Measurements from ENCODE around the gene USP22. TPM values are rescaled to one million over a fixed set of nuclear protein-coding genes. Genes with fewer than 3 reads are reported as not detected.
A peak's percentile ranks its signal among the peaks of the same experiment; 100 is the strongest.

Gene USP22
- polyA plus RNA-seq, 1 donor (not counting 4 experiments of a cell fraction or from before 2014, with no cell fraction given) = 111 TPM

DNA sequence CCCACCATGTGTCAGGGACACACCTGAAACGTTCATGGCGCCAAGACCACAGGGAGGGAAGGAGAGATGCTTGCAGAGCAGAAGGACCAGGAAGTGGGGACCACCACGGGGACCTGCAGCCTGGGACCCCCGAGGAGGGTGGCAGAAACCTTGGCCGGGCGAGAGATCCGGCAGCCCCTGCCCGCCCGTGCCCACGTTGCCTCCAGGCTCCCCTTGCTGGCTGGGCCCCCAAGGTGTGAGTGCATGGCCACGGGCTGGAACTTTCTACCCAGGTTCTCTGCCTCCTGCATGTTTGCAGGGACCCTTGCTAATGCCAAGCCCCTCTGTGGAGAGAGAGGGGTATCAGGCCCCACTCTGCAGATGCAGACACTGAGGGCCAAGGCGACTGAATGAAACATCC lies 50.4 kb downstream of the USP22 start:
- no peak for TF ChIP-seq EZH2 (IDR thresholded peaks at IDR 0.05; ENCODE audit: low read length)
- TF ChIP-seq, protein P1, sequence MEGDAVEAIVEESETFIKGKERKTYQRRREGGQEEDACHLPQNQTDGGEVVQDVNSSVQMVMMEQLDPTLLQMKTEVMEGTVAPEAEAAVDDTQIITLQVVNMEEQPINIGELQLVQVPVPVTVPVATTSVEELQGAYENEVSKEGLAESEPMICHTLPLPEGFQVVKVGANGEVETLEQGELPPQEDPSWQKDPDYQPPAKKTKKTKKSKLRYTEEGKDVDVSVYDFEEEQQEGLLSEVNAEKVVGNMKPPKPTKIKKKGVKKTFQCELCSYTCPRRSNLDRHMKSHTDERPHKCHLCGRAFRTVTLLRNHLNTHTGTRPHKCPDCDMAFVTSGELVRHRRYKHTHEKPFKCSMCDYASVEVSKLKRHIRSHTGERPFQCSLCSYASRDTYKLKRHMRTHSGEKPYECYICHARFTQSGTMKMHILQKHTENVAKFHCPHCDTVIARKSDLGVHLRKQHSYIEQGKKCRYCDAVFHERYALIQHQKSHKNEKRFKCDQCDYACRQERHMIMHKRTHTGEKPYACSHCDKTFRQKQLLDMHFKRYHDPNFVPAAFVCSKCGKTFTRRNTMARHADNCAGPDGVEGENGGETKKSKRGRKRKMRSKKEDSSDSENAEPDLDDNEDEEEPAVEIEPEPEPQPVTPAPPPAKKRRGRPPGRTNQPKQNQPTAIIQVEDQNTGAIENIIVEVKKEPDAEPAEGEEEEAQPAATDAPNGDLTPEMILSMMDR (optimal IDR thresholded peaks at IDR 0.05 in 1 of 3, IDR thresholded peaks at IDR 0.05 in 1 of 3, conservative IDR thresholded peaks at IDR 0.05 in 1 of 3; ENCODE audit: extremely low read depth in 1 of 3, insufficient read depth in 2 of 3, low read length in 3 of 3) = no peak
- Histone ChIP-seq H3K4me3 (ENCODE audit: control insufficient read depth in 2 of 3, extremely low read depth in 1 of 3, insufficient read depth in 2 of 3, low read depth in 1 of 3, low read length in 3 of 3) (no peak overlapping the region), H3K9me1 (ENCODE audit: control insufficient read depth, extremely low read depth, insufficient read depth, low read length) (no peaks in the 10 kb centered on the region), H3K4me2 (ENCODE audit: control insufficient read depth, extremely low read depth, insufficient read depth, low read depth, low read length) (peak overlapping the region; percentile 56), H3K36me3 (ENCODE audit: control insufficient read depth in 2 of 2, extremely low read depth in 1 of 2, insufficient read depth in 2 of 2, low read length in 2 of 2) (no peaks in the 10 kb centered on the region), H2AFZ (ENCODE audit: control insufficient read depth, low read length) (no peak overlapping the region), H3K9me3 (ENCODE audit: control insufficient read depth, low read depth, low read length) (no peaks in the 10 kb centered on the region), H4K20me1 (ENCODE audit: control insufficient read depth, extremely low read depth, insufficient read depth, low read length) (no peaks in the 10 kb centered on the region), H3K79me2 (ENCODE audit: control insufficient read depth, insufficient read depth, low read length) (no peaks in the 10 kb centered on the region), H3K27ac (ENCODE audit: control insufficient read depth, insufficient read depth, low read length) (no peak overlapping the region), H3K9ac (ENCODE audit: control insufficient read depth, extremely low read depth, insufficient read depth, low read length) (no peak overlapping the region), H3K27me3 (ENCODE audit: control insufficient read depth, extremely low read depth, insufficient read depth, low read length) (no peaks in the 10 kb centered on the region), H3K4me1 (ENCODE audit: control insufficient read depth, extremely low read depth, insufficient read depth, low read length) (peaks cover 3% of the 10 kb centered on the region)
- DNase-seq (ENCODE audit: low read depth, low spot score) = no peak
- dilution Hi-C loops (cut with MboI; ENCODE audit: extremely low pct_ligation_motif_present, low sequenced_read_pairs) = no loop called here
- no peak for FAIRE-seq

DNA sequence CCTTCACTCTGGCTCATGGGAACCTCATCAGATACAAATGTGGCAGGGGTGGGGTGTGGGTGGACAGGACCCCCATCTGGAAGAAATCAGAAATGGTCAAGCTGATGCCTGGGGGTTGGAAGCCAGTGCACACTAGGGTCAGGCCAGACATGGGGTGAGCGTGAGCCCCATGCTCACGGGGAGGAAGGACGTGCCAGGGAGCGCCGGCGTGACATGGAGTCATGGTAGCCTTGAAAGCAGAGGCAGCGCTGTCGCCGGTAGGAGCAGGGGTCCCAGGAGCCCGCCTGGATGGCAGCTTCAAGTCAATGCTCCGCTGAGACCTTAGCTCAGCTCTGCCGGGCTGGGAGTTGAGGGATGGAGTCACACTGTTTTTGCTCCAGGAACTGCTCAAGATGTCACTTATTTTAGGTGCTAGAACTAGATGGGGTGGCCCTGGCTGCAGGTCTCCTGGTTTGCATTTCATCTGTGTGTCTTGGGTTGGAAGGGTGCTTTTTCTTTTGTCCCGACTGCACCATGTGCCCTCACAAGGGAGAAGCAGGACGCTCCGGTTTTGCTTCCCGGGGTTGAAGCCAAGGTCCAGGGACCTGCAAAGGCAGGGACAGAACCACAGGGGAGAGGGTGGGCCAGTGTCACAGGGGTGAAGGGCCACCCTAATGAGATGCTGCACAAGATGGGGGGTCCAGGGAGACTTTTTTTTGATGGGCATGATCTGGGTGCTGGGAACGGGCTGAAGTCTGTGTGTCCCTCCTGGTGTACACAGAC lies 51.4 kb downstream of the USP22 start:
- TF ChIP-seq, protein P1 (optimal IDR thresholded peaks at IDR 0.05 in 1 of 3, IDR thresholded peaks at IDR 0.05 in 1 of 3, conservative IDR thresholded peaks at IDR 0.05 in 1 of 3; ENCODE audit: extremely low read depth in 1 of 3, insufficient read depth in 2 of 3, low read length in 3 of 3) = no peak
- no peak for TF ChIP-seq EZH2 (IDR thresholded peaks at IDR 0.05; ENCODE audit: low read length)
- Histone ChIP-seq H3K36me3 (ENCODE audit: control insufficient read depth in 2 of 2, extremely low read depth in 1 of 2, insufficient read depth in 2 of 2, low read length in 2 of 2) (no peaks in the 10 kb centered on the region), H3K4me3 (ENCODE audit: control insufficient read depth in 2 of 3, extremely low read depth in 1 of 3, insufficient read depth in 2 of 3, low read depth in 1 of 3, low read length in 3 of 3) (no peak overlapping the region), H3K9me3 (ENCODE audit: control insufficient read depth, low read depth, low read length) (no peaks in the 10 kb centered on the region), H3K79me2 (ENCODE audit: control insufficient read depth, insufficient read depth, low read length) (no peaks in the 10 kb centered on the region), H3K27me3 (ENCODE audit: control insufficient read depth, extremely low read depth, insufficient read depth, low read length) (no peaks in the 10 kb centered on the region), H3K27ac (ENCODE audit: control insufficient read depth, insufficient read depth, low read length) (no peak overlapping the region), H3K4me2 (ENCODE audit: control insufficient read depth, extremely low read depth, insufficient read depth, low read depth, low read length) (no peak overlapping the region), H4K20me1 (ENCODE audit: control insufficient read depth, extremely low read depth, insufficient read depth, low read length) (no peaks in the 10 kb centered on the region), H2AFZ (ENCODE audit: control insufficient read depth, low read length) (no peak overlapping the region), H3K9ac (ENCODE audit: control insufficient read depth, extremely low read depth, insufficient read depth, low read length) (no peak overlapping the region), H3K4me1 (ENCODE audit: control insufficient read depth, extremely low read depth, insufficient read depth, low read length) (peaks cover 3% of the 10 kb centered on the region), H3K9me1 (ENCODE audit: control insufficient read depth, extremely low read depth, insufficient read depth, low read length) (no peaks in the 10 kb centered on the region)
- no peak for FAIRE-seq
- DNase-seq (ENCODE audit: low read depth, low spot score) = no peak
- dilution Hi-C loops (cut with MboI; ENCODE audit: extremely low pct_ligation_motif_present, low sequenced_read_pairs) = no loop called here

All from keratinocyte (primary cell).